Measurements from ENCODE around the gene ZFHX3.

Gene ZFHX3

DNA sequence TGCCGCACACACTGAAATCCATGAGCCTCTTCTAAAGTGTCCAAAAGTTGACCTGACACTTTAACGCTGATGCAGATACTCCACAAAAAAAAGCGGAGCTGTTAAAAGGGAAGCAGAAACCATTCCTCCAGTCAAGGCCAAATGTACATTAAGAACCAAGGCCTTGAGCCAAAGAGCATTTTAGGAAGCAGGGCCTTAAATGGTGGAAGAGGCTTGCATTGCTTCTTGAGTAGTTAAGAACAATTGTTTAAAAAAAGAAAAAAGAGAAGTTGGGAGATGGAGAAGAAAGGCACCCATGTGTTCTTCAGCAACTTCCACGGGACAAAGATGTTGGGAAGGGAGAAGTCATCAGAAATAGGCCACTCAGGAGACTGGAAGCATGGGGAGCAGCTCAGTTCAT, 6.3 kb downstream of the ZFHX3 start:
- no peak for TF ChIP-seq CREB1 (IDR thresholded peaks at IDR 0.05; ENCODE audit: low read depth)
- no peak for TF ChIP-seq FOXM1 (IDR thresholded peaks at IDR 0.05; ENCODE audit: borderline replicate concordance, low read depth)
- TF ChIP-seq, protein P1, sequence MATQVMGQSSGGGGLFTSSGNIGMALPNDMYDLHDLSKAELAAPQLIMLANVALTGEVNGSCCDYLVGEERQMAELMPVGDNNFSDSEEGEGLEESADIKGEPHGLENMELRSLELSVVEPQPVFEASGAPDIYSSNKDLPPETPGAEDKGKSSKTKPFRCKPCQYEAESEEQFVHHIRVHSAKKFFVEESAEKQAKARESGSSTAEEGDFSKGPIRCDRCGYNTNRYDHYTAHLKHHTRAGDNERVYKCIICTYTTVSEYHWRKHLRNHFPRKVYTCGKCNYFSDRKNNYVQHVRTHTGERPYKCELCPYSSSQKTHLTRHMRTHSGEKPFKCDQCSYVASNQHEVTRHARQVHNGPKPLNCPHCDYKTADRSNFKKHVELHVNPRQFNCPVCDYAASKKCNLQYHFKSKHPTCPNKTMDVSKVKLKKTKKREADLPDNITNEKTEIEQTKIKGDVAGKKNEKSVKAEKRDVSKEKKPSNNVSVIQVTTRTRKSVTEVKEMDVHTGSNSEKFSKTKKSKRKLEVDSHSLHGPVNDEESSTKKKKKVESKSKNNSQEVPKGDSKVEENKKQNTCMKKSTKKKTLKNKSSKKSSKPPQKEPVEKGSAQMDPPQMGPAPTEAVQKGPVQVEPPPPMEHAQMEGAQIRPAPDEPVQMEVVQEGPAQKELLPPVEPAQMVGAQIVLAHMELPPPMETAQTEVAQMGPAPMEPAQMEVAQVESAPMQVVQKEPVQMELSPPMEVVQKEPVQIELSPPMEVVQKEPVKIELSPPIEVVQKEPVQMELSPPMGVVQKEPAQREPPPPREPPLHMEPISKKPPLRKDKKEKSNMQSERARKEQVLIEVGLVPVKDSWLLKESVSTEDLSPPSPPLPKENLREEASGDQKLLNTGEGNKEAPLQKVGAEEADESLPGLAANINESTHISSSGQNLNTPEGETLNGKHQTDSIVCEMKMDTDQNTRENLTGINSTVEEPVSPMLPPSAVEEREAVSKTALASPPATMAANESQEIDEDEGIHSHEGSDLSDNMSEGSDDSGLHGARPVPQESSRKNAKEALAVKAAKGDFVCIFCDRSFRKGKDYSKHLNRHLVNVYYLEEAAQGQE (IDR thresholded peaks at IDR 0.05; ENCODE audit: low read depth): no peak
- TF ChIP-seq NFIC (IDR thresholded peaks at IDR 0.05): no peak
- no peak for TF ChIP-seq YY1 (IDR thresholded peaks at IDR 0.05; ENCODE audit: low read depth)
- TF ChIP-seq EP300 (IDR thresholded peaks at IDR 0.05; ENCODE audit: borderline replicate concordance): no peak

DNA sequence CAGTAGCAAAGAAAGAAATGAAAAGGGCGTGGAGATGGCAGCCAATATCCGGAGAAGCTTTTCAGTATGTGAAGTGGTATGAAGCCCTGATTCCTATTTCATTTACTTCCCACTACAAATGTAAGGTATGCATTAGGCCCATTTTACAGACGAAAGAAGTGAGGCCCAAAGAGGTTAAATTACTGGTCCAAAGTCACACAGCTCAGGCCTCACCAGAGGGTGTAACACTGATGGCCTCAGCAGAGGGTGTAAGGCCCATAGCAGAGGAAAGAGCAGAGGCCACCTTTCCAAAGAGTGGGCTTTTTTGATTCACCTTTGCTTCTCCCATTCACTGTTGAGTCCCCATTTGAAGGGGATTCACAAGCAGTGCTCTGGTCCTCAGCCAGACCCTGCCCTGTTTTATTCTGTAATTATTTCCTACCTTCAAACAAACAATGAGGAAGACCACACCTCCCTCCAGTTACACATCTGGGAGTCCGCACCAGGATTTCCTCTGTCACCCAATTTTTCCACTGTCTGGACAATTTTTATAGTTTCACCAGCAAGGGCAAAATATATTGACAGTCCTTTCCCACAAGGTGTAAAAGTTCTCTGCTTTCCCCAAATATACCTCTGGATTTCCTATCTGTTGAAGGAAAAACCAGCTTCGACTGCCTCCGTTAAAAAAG, 7.1 kb downstream of the ZFHX3 start:
- TF ChIP-seq YY1 (IDR thresholded peaks at IDR 0.05; ENCODE audit: low read depth) (no peak), RAD21 (IDR thresholded peaks at IDR 0.05; ENCODE audit: low read depth) (no peak), NFIC (IDR thresholded peaks at IDR 0.05) (no peak), EGR1 (IDR thresholded peaks at IDR 0.05) (no peak), TAF1 (IDR thresholded peaks at IDR 0.05; ENCODE audit: low read depth) (no peak), CEBPB (IDR thresholded peaks at IDR 0.05) (no peak), FOXM1 (IDR thresholded peaks at IDR 0.05; ENCODE audit: borderline replicate concordance, low read depth) (no peak), EP300 (IDR thresholded peaks at IDR 0.05; ENCODE audit: borderline replicate concordance) (no peak), TEAD4 (IDR thresholded peaks at IDR 0.05) (no peak), ZBTB7A (IDR thresholded peaks at IDR 0.05; ENCODE audit: low read depth) (no peak), CREB1 (IDR thresholded peaks at IDR 0.05; ENCODE audit: low read depth) (no peak), TCF12 (IDR thresholded peaks at IDR 0.05; ENCODE audit: low read depth) (no peak)
- TF ChIP-seq, protein P2, sequence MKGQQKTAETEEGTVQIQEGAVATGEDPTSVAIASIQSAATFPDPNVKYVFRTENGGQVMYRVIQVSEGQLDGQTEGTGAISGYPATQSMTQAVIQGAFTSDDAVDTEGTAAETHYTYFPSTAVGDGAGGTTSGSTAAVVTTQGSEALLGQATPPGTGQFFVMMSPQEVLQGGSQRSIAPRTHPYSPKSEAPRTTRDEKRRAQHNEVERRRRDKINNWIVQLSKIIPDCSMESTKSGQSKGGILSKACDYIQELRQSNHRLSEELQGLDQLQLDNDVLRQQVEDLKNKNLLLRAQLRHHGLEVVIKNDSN (IDR thresholded peaks at IDR 0.05): no peak
- TF ChIP-seq, protein P1 (IDR thresholded peaks at IDR 0.05; ENCODE audit: low read depth): no peak
- TF ChIP-seq, protein P3, sequence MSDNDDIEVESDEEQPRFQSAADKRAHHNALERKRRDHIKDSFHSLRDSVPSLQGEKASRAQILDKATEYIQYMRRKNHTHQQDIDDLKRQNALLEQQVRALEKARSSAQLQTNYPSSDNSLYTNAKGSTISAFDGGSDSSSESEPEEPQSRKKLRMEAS (IDR thresholded peaks at IDR 0.05): no peak

DNA sequence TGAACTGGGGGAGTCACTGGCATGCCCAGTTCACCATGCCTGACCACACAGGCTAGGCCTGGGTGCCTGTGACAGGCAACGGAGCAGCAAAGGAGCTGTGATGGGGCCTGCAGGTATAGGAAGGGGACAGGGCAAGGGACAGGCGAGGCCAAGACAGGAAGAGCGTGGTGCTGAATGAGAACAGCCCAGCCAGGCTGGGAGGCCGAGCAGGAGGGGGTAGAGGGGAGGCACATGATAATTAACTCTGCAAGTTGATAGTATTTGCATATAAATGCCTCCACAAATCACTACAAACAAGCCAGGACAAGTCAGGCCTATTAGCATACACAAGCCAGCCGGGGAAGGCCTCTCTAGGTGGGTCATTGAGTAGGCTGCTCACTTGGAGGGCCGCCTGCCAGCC, 7.8 kb downstream of the ZFHX3 start:
- TF ChIP-seq FOXM1 (IDR thresholded peaks at IDR 0.05; ENCODE audit: borderline replicate concordance, low read depth) (no peak), EGR1 (IDR thresholded peaks at IDR 0.05) (no peak), RAD21 (IDR thresholded peaks at IDR 0.05; ENCODE audit: low read depth) (no peak), YY1 (IDR thresholded peaks at IDR 0.05; ENCODE audit: low read depth) (no peak), TCF12 (IDR thresholded peaks at IDR 0.05; ENCODE audit: low read depth) (no peak), EP300 (IDR thresholded peaks at IDR 0.05; ENCODE audit: borderline replicate concordance) (no peak), ZBTB7A (IDR thresholded peaks at IDR 0.05; ENCODE audit: low read depth) (no peak), NFIC (IDR thresholded peaks at IDR 0.05) (no peak), CEBPB (IDR thresholded peaks at IDR 0.05) (no peak), CREB1 (IDR thresholded peaks at IDR 0.05; ENCODE audit: low read depth) (no peak), TAF1 (IDR thresholded peaks at IDR 0.05; ENCODE audit: low read depth) (no peak)
- TF ChIP-seq, protein P1 (IDR thresholded peaks at IDR 0.05; ENCODE audit: low read depth): no peak

DNA sequence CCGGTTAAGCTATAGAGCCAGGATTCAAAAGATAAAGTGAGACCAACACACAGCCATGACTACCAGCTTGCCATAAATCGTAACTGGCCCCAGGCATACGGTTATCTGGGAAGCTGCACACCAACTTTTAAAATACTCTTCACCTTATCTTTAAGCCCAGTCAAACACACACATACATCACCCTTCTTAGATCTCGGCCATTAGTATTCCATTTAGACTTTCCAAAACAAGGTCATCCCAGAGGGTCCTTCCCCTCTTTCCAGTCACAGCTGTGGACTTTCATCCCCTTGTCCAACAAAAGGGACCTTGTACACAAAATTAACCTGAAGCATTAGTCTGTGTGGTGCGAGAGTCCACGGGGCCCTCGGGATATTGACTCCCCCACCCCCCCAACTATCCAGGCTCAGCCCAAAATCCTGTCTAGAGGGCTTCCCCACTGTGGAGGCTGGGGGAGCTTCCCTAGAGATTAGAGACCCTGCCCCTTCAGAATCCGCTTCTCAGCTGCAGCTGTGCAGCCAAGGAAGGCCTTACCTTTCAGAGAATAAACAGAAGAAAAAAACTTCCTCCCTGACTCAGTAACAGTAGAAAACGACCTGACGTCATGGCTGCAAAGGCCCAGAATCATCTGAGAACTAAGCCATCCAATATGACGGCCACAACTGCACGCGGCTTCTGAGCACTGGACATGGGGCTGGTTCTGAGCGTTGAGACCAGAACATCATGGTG, 9.9 kb downstream of the ZFHX3 start:
- TF ChIP-seq TAF1 (IDR thresholded peaks at IDR 0.05; ENCODE audit: low read depth) (no peak), CREB1 (IDR thresholded peaks at IDR 0.05; ENCODE audit: low read depth) (no peak)
- TF ChIP-seq, protein P1 (IDR thresholded peaks at IDR 0.05; ENCODE audit: low read depth): no peak
